ENCODE data around the gene RPS27.
A peak's percentile ranks its signal among the peaks of the same experiment; 100 is the strongest.

The RPS27 gene

GRCh38 chr1:153973071-153973470 is 17.5 kb upstream of the RPS27 start:
- Histone ChIP-seq H3K79me2 (ENCODE audit: insufficient read depth, low read length) (peaks cover 47% of the 10 kb centered on the region), H4K20me1 (ENCODE audit: insufficient read depth, low read length, poor library complexity, severe bottlenecking) (peaks cover 8% of the 10 kb centered on the region), H3K4me2 (ENCODE audit: low read depth, low read length, poor library complexity, severe bottlenecking) (no peak overlapping the region), H3K36me3 (ENCODE audit: insufficient read depth, low read length) (peaks cover 12% of the 10 kb centered on the region; the same call in 1 of the 2 replicates), H3K9ac (ENCODE audit: low read depth, low read length, poor library complexity, severe bottlenecking) (no peak overlapping the region), H3K27me3 (ENCODE audit: insufficient read depth, low read length, poor library complexity, severe bottlenecking) (no peaks in the 10 kb centered on the region), H3K9me3 (ENCODE audit: insufficient read depth, low read depth, low read length) (no peaks in the 10 kb centered on the region), H3K4me1 (ENCODE audit: insufficient read depth, low read length, poor library complexity, severe bottlenecking) (peaks cover 39% of the 10 kb centered on the region), H2AFZ (ENCODE audit: low read length) (no peak overlapping the region), H3K4me3 (ENCODE audit: low read length, poor library complexity, severe bottlenecking) (no peak overlapping the region), H3F3A (ENCODE audit: low read depth) (no peaks in the 10 kb centered on the region), H3K9me2 (replicated peaks; ENCODE audit: low read depth, low read length) (no peaks in the 10 kb centered on the region)
- no peak for TF ChIP-seq EZH2phosphoT487 (IDR thresholded peaks at IDR 0.05; ENCODE audit: borderline replicate concordance)
- no peak for TF ChIP-seq CTCF (conservative IDR thresholded peaks at IDR 0.05; ENCODE audit: low read length)

- Histone ChIP-seq H3K4me3 (ENCODE audit: low read length, poor library complexity, severe bottlenecking) (no peak overlapping the region), H3K27me3 (ENCODE audit: insufficient read depth, low read length, poor library complexity, severe bottlenecking) (no peaks in the 10 kb centered on the region), H3K9me2 (replicated peaks; ENCODE audit: low read depth, low read length) (no peaks in the 10 kb centered on the region), H3K4me2 (ENCODE audit: low read depth, low read length, poor library complexity, severe bottlenecking) (no peak overlapping the region), H3K9me3 (ENCODE audit: insufficient read depth, low read depth, low read length) (no peaks in the 10 kb centered on the region), H3K9ac (ENCODE audit: low read depth, low read length, poor library complexity, severe bottlenecking) (no peak overlapping the region), H4K20me1 (ENCODE audit: insufficient read depth, low read length, poor library complexity, severe bottlenecking) (peaks cover 8% of the 10 kb centered on the region), H3K79me2 (ENCODE audit: insufficient read depth, low read length) (peaks cover 42% of the 10 kb centered on the region), H3K36me3 (ENCODE audit: insufficient read depth, low read length) (peaks cover 12% of the 10 kb centered on the region; the same call in 1 of the 2 replicates), H3F3A (ENCODE audit: low read depth) (no peaks in the 10 kb centered on the region), H2AFZ (ENCODE audit: low read length) (no peak overlapping the region), H3K4me1 (ENCODE audit: insufficient read depth, low read length, poor library complexity, severe bottlenecking) (peaks cover 40% of the 10 kb centered on the region)
- TF ChIP-seq CTCF (conservative IDR thresholded peaks at IDR 0.05; ENCODE audit: low read length) (no peak), EZH2phosphoT487 (IDR thresholded peaks at IDR 0.05; ENCODE audit: borderline replicate concordance) (no peak)
Measured at GRCh38 chr1:153973525-153973924, 17.0 kb upstream of the RPS27 start.

- TF ChIP-seq CTCF (conservative IDR thresholded peaks at IDR 0.05; ENCODE audit: low read length), result no peak
- no peak for TF ChIP-seq EZH2phosphoT487 (IDR thresholded peaks at IDR 0.05; ENCODE audit: borderline replicate concordance)
- no peaks in the 10 kb centered on the region for H3K9me3 ChIP-seq (ENCODE audit: insufficient read depth, low read depth, low read length)
Measured at GRCh38 chr1:153976819-153977249, 13.7 kb upstream of the RPS27 start.

More at GRCh38 chr1:153976819-153977249, 13.7 kb upstream of the RPS27 start:
- Histone ChIP-seq H3K4me1 (ENCODE audit: insufficient read depth, low read length, poor library complexity, severe bottlenecking) (peaks cover 25% of the 10 kb centered on the region), H3K9ac (ENCODE audit: low read depth, low read length, poor library complexity, severe bottlenecking) (peak overlapping the region; percentile 96), H4K20me1 (ENCODE audit: insufficient read depth, low read length, poor library complexity, severe bottlenecking) (peaks cover 8% of the 10 kb centered on the region), H3F3A (ENCODE audit: low read depth) (no peaks in the 10 kb centered on the region), H3K79me2 (ENCODE audit: insufficient read depth, low read length) (peaks cover 31% of the 10 kb centered on the region), H3K4me2 (ENCODE audit: low read depth, low read length, poor library complexity, severe bottlenecking) (peak overlapping the region; percentile 78), H3K36me3 (ENCODE audit: insufficient read depth, low read length) (peaks cover 12% of the 10 kb centered on the region; the same call in 1 of the 2 replicates), H3K27me3 (ENCODE audit: insufficient read depth, low read length, poor library complexity, severe bottlenecking) (no peaks in the 10 kb centered on the region), H2AFZ (ENCODE audit: low read length) (peak overlapping the region; percentile 96), H3K4me3 (ENCODE audit: low read length, poor library complexity, severe bottlenecking) (peak overlapping the region; percentile 98), H3K9me2 (replicated peaks; ENCODE audit: low read depth, low read length) (no peaks in the 10 kb centered on the region)

Data from Loucy (cell line).